GM12801 (cell line): ENCODE results near the gene PLXNA4.

Experiments used
- TF ChIP-seq, protein P1 (sequence below): IDR thresholded peaks from one replicate; pipeline ENCODE4 v1.5.1; 2011; ENCODE audit warnings: control low read depth; ENCODE audit not compliant: insufficient read length; ENCODE audit errors: extremely low read depth

The PLXNA4 gene

DNA sequence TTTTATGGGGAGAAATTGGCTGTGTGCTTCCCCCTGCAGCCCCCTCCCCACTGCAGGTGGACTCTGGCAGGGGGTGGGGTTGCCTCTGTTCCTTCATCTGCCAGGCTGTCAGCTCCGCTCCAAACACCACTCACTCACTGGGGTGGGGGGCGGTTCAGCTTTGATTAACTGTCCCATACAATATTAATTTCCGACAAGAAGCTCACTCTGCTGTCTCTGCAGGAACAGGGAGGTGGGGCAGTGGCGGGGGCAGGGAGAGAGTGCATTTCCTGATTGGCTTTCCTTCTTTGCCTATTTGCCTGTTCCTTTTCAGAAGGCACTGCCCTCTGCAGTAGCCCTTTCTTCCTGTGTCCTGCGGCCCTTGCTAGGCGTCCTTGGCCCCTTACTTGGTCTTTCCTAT is 500.8 kb downstream of the PLXNA4 start:
- TF ChIP-seq, protein P1, sequence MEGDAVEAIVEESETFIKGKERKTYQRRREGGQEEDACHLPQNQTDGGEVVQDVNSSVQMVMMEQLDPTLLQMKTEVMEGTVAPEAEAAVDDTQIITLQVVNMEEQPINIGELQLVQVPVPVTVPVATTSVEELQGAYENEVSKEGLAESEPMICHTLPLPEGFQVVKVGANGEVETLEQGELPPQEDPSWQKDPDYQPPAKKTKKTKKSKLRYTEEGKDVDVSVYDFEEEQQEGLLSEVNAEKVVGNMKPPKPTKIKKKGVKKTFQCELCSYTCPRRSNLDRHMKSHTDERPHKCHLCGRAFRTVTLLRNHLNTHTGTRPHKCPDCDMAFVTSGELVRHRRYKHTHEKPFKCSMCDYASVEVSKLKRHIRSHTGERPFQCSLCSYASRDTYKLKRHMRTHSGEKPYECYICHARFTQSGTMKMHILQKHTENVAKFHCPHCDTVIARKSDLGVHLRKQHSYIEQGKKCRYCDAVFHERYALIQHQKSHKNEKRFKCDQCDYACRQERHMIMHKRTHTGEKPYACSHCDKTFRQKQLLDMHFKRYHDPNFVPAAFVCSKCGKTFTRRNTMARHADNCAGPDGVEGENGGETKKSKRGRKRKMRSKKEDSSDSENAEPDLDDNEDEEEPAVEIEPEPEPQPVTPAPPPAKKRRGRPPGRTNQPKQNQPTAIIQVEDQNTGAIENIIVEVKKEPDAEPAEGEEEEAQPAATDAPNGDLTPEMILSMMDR = no peak

DNA sequence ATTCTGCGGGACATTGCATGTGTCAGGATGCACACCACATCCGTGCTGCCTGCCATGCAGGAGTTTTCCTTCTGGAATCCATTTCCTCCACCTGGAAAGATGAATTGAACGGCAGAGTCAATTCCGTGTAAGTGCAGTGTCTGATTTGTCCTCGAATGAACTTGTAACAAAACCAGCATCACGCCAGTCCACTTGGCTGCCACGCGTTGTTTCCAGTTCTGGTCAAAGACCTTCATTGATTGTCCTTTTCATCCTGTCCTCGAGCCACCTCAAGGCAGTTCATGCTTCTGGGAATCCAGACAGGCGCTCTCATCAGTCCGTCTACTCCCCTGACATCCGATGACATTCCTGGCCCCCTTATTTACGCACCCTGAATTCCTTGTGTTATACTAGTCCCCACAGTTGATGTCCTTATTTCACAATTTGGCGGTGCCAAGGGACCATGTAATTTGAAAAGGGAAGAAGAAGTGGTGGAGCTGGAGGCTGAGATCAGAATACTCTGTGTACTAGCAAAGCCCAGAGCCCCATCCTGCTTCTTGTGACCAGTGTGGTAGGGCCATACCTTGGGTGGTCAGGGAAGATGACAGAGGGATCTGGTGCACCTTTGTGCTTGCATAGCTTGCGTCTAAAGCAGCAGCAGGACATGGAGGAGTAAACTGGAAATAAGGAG is 502.2 kb downstream of the PLXNA4 start:
- TF ChIP-seq, protein P1 = no peak
